Endothelial cell of umbilical vein (primary cell): Measurements from ENCODE around the gene OSBP2.

ENCODE experiments used
- CTCF ChIP-seq, 2 donors: IDR thresholded peaks; 1 replicate in 1 of 2; 2 replicates in 1 of 2; pipeline ENCODE4 v1.5.1; 2011; ENCODE audit warnings: low read length in 2 of 2, mild to moderate bottlenecking in 2 of 2, moderate library complexity in 2 of 2, control low read depth in 1 of 2, inconsistent platforms in 1 of 2, low read depth in 1 of 2; ENCODE audit not compliant: insufficient read depth in 1 of 2; ENCODE audit errors: extremely low read depth in 1 of 2
- EZH2 ChIP-seq: IDR thresholded peaks from 2 replicates; pipeline ENCODE4 v1.6.1; 2012; ENCODE audit warnings: borderline replicate concordance, low read depth, mild to moderate bottlenecking, moderate library complexity, low read length, inconsistent platforms; ENCODE audit not compliant: severe bottlenecking
- FOS ChIP-seq: IDR thresholded peaks from 2 replicates; pipeline ENCODE4 v1.6.1; 2011; ENCODE audit warnings: mild to moderate bottlenecking, low read length, moderate library complexity, borderline replicate concordance; ENCODE audit not compliant: insufficient read depth
- GATA2 ChIP-seq: IDR thresholded peaks from 2 replicates; pipeline ENCODE4 v1.7.0; 2011; ENCODE audit warnings: low read depth, mild to moderate bottlenecking, moderate library complexity, mixed read lengths, low read length; ENCODE audit not compliant: insufficient read length, insufficient read depth
- JUN ChIP-seq: IDR thresholded peaks from 2 replicates; pipeline ENCODE4 v1.6.1; 2011; ENCODE audit warnings: borderline replicate concordance, low read depth; ENCODE audit not compliant: insufficient read length, insufficient read depth
- MAX ChIP-seq: IDR thresholded peaks from 2 replicates; pipeline ENCODE4 v1.6.1; 2011; ENCODE audit not compliant: insufficient read depth, insufficient read length
- MYC ChIP-seq: IDR thresholded peaks from one replicate; pipeline ENCODE4 v1.6.1; 2011; ENCODE audit warnings: mild to moderate bottlenecking, low read depth, low read length
- POLR2A ChIP-seq: IDR thresholded peaks from 2 replicates; pipeline ENCODE4 v1.6.1; 2012; ENCODE audit warnings: low read depth, mild to moderate bottlenecking, control low read depth, low read length
- POLR2AphosphoS5 ChIP-seq: IDR thresholded peaks from 2 replicates; pipeline ENCODE4 v1.6.1; 2012; ENCODE audit warnings: low read depth, mild to moderate bottlenecking, control low read depth, low read length, moderate library complexity; ENCODE audit not compliant: insufficient read depth

- peak in 1 of 2 donors; percentile 2 for TF ChIP-seq CTCF (IDR thresholded peaks at IDR 0.05; ENCODE audit: extremely low read depth in 1 of 2, insufficient read depth in 1 of 2, low read depth in 1 of 2, low read length in 2 of 2)
- TF ChIP-seq MYC = no peak
- no peak for TF ChIP-seq POLR2A
- TF ChIP-seq POLR2AphosphoS5 = no peak
- TF ChIP-seq EZH2 = no peak
- no peak for TF ChIP-seq GATA2
- TF ChIP-seq JUN = no peak
- TF ChIP-seq MAX = no peak
- no peak for TF ChIP-seq FOS
These were observed 61.1 kb downstream of the OSBP2 start for GRCh38 chr22:30755759-30756124.
